Keratinocyte (primary cell): ENCODE results near the gene PLEKHG4.

Experiments used
- EZH2 ChIP-seq: IDR thresholded peaks from one replicate; pipeline ENCODE4 v1.6.1; 2012; ENCODE audit warnings: inconsistent platforms, mild to moderate bottlenecking, low read length, moderate library complexity
- TF ChIP-seq, protein P1 (sequence below), 3 experiments: IDR thresholded peaks in 1 of 3; conservative IDR thresholded peaks in 1 of 3; optimal IDR thresholded peaks in 1 of 3; 2 replicates in 2 of 3; 3 replicates in 1 of 3; pipeline versions ENCODE3 to v1.5.1; 2011; ENCODE audit warnings: low read length in 3 of 3, mild to moderate bottlenecking in 3 of 3, moderate library complexity in 2 of 3, control low read depth in 1 of 3, inconsistent platforms in 1 of 3; ENCODE audit not compliant: insufficient read depth in 2 of 3; ENCODE audit errors: extremely low read depth in 1 of 3

DNA sequence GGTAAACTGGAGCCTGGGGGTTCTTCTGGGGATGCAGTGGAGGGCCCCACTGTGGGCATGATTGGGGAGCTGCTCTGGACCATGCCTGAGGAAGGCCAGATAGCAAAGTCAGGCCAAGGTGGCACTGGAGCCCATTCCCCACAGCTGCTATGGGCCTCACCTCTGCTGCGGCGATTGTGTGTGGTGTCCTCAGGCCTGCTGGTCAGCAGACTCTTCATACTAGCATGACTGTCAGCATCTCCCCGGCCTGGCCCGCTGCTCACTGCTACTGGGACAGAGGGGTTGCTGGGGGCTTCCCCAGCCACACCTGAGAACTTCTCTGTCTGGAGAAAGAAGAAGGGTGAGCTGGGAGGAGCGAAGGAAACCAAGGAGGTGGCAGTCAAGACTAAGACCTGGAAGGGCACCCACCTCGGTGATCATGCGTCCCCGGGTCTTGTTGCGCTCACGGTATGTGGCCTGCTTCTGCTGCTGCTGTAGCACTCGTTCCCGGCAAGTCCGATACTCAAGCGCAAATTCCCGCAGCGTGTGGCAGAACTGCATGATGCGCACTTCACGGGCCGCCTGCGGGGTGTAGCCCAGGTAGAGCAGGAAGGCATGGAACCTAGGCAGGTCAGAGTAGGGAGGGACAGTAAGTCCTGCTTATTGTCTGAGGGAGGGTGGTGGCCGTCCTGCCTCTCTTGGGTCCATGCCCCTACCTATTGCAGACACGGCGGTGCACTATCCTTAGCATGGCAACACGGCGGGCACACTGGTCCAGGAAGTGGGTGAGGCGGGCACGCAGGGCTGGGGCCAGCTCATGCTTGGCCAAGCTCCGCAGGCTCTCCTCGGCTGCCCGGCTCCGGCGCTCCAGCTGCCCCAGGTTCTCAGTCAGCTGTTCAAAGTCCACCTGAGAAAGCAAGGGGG lies 49.2 kb upstream of the PLEKHG4 start:
- TF ChIP-seq, protein P1, sequence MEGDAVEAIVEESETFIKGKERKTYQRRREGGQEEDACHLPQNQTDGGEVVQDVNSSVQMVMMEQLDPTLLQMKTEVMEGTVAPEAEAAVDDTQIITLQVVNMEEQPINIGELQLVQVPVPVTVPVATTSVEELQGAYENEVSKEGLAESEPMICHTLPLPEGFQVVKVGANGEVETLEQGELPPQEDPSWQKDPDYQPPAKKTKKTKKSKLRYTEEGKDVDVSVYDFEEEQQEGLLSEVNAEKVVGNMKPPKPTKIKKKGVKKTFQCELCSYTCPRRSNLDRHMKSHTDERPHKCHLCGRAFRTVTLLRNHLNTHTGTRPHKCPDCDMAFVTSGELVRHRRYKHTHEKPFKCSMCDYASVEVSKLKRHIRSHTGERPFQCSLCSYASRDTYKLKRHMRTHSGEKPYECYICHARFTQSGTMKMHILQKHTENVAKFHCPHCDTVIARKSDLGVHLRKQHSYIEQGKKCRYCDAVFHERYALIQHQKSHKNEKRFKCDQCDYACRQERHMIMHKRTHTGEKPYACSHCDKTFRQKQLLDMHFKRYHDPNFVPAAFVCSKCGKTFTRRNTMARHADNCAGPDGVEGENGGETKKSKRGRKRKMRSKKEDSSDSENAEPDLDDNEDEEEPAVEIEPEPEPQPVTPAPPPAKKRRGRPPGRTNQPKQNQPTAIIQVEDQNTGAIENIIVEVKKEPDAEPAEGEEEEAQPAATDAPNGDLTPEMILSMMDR (optimal IDR thresholded peaks at IDR 0.05 in 1 of 3, IDR thresholded peaks at IDR 0.05 in 1 of 3, conservative IDR thresholded peaks at IDR 0.05 in 1 of 3; ENCODE audit: extremely low read depth in 1 of 3, insufficient read depth in 2 of 3, low read length in 3 of 3) = no peak
- TF ChIP-seq EZH2 = no peak
